ENCODE data around the gene CSPG5.

CSPG5 gene

GRCh38 chr3:47606165-47606564 lies 27.5 kb upstream of the CSPG5 start:
- Histone ChIP-seq H3K36me3 (peaks cover 24% of the 10 kb centered on the region), H3K4me1 (no peaks in the 10 kb centered on the region), H3K4me3 (ENCODE audit: low read depth, low read length) (no peak overlapping the region), H3K27me3 (no peaks in the 10 kb centered on the region), H3K9me3 (no peaks in the 10 kb centered on the region)
- TF ChIP-seq, protein P1, sequence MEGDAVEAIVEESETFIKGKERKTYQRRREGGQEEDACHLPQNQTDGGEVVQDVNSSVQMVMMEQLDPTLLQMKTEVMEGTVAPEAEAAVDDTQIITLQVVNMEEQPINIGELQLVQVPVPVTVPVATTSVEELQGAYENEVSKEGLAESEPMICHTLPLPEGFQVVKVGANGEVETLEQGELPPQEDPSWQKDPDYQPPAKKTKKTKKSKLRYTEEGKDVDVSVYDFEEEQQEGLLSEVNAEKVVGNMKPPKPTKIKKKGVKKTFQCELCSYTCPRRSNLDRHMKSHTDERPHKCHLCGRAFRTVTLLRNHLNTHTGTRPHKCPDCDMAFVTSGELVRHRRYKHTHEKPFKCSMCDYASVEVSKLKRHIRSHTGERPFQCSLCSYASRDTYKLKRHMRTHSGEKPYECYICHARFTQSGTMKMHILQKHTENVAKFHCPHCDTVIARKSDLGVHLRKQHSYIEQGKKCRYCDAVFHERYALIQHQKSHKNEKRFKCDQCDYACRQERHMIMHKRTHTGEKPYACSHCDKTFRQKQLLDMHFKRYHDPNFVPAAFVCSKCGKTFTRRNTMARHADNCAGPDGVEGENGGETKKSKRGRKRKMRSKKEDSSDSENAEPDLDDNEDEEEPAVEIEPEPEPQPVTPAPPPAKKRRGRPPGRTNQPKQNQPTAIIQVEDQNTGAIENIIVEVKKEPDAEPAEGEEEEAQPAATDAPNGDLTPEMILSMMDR (IDR thresholded peaks at IDR 0.05; ENCODE audit: low read depth, low read length): no peak
- DNase-seq: no peak

- H3K4me3 ChIP-seq (ENCODE audit: low read depth, low read length): no peak overlapping the region
- DNase-seq: no peak
- no peaks in the 10 kb centered on the region for H3K4me1 ChIP-seq
- no peaks in the 10 kb centered on the region for H3K9me3 ChIP-seq
- H3K27me3 ChIP-seq: no peaks in the 10 kb centered on the region
- TF ChIP-seq, protein P1 (IDR thresholded peaks at IDR 0.05; ENCODE audit: low read depth, low read length): no peak
- peaks cover 20% of the 10 kb centered on the region for H3K36me3 ChIP-seq
These were observed 27.0 kb upstream of the CSPG5 start for GRCh38 chr3:47605652-47606051.

- no peaks in the 10 kb centered on the region for H3K9me3 ChIP-seq
- TF ChIP-seq, protein P1 (IDR thresholded peaks at IDR 0.05; ENCODE audit: low read depth, low read length): no peak
- DNase-seq: no peak
- no peaks in the 10 kb centered on the region for H3K4me1 ChIP-seq
- H3K27me3 ChIP-seq: no peaks in the 10 kb centered on the region
- H3K4me3 ChIP-seq (ENCODE audit: low read depth, low read length): no peak overlapping the region
- H3K36me3 ChIP-seq: peaks cover 12% of the 10 kb centered on the region
These were observed 25.5 kb upstream of the CSPG5 start for GRCh38 chr3:47604145-47604544.

GRCh38 chr3:47603332-47603731 lies 24.7 kb upstream of the CSPG5 start:
- Histone ChIP-seq H3K4me1 (no peaks in the 10 kb centered on the region), H3K36me3 (peaks cover 11% of the 10 kb centered on the region)
- TF ChIP-seq, protein P1 (IDR thresholded peaks at IDR 0.05; ENCODE audit: low read depth, low read length): no peak

GRCh38 chr3:47601281-47601680 lies 22.6 kb upstream of the CSPG5 start:
- Histone ChIP-seq H3K27me3 (no peaks in the 10 kb centered on the region), H3K9me3 (no peaks in the 10 kb centered on the region), H3K36me3 (peaks cover 11% of the 10 kb centered on the region), H3K4me1 (no peaks in the 10 kb centered on the region), H3K4me3 (ENCODE audit: low read depth, low read length) (no peak overlapping the region)
- no peak for DNase-seq
- TF ChIP-seq, protein P1 (IDR thresholded peaks at IDR 0.05; ENCODE audit: low read depth, low read length): no peak

More at GRCh38 chr3:47603332-47603731, 24.7 kb upstream of the CSPG5 start:
- no peaks in the 10 kb centered on the region for H3K9me3 ChIP-seq
- H3K27me3 ChIP-seq: no peaks in the 10 kb centered on the region
- no peak overlapping the region for H3K4me3 ChIP-seq (ENCODE audit: low read depth, low read length)
- DNase-seq: no peak

DNA sequence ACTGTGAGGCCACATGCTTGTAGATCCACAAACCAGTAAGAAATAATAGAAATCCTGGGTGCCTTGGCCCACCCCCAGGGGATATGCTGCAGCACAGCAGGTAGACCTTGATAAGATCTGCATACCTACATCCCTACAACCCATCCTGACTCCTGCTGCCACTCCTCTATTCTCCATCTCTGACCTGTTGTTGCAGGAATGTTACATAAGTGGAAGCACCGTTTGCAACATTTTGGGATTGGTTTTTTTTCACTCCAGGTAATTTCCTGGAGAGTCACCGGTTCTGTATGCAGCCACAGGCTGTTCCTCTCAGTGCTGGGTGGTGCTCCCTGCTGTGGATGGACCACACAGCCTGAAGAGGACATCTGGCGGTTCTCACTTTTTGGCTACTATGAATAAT lies 16.1 kb upstream of the CSPG5 start:
- no peak overlapping the region for H3K4me3 ChIP-seq (ENCODE audit: low read depth, low read length)
- no peak for DNase-seq
- H3K36me3 ChIP-seq: peaks cover 10% of the 10 kb centered on the region
- no peaks in the 10 kb centered on the region for H3K9me3 ChIP-seq
- H3K4me1 ChIP-seq: no peaks in the 10 kb centered on the region
- no peaks in the 10 kb centered on the region for H3K27me3 ChIP-seq
- TF ChIP-seq, protein P1 (IDR thresholded peaks at IDR 0.05; ENCODE audit: low read depth, low read length): no peak
